HG03060 (cell line): ENCODE measurements around the gene PDGFRB.

Source experiments
- ATAC-seq: cut with Tn5 transposase; IDR thresholded peaks from one replicate; pipeline ENCODE4 v1.9.1; 2021; ENCODE audit warnings: low read depth, moderate number of reproducible peaks; ENCODE audit not compliant: unreplicated experiment

The PDGFRB gene

GRCh38 chr5:150182774-150183173, 27.1 kb upstream of the PDGFRB start:
- ATAC-seq = no peak

- ATAC-seq = no peak
Measured at GRCh38 chr5:150181766-150182545, 26.3 kb upstream of the PDGFRB start.

DNA sequence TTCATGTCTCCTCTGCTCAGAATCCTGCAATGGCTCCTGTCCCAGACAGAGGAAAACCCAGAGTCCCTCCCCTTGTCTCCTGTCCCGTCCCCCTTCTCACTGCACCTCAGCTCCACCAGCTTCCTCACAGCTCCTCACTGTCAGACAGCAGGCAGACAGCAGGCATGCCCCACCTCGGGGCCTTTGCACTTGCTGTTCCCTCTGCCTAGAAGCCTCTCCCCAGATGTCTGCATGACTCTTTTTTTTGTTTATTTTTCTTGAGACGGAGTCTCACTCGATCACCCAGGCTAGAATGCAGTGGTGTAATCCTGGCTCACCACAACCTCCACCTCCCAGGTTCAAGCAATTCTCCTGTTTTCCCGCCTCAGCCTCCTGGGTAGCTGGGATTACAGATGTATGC, 25.4 kb upstream of the PDGFRB start:
- no peak for ATAC-seq

- no peak for ATAC-seq
Measured at GRCh38 chr5:150180241-150181026, 24.8 kb upstream of the PDGFRB start.

GRCh38 chr5:150179019-150179620, 23.5 kb upstream of the PDGFRB start:
- no peak for ATAC-seq

DNA sequence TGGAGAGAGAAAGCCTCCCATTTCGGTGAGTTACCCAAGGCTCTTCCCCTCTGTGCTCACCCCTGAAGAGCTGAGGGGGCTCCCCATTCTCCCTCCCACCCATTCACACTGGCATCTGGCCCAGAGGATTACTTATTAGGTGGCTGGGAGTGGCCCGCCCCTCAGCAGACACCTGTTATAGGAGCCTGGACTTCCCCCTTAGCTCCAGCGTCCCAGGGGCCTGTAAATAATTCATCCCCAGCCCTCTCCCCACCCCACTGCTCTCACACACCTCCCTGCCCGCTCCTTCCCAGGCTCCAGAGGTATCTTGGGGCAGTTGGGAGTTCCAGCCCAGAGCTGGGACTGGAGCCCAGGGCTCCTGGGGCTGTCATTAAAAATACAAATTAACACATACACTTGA, 22.6 kb upstream of the PDGFRB start:
- ATAC-seq = no peak

DNA sequence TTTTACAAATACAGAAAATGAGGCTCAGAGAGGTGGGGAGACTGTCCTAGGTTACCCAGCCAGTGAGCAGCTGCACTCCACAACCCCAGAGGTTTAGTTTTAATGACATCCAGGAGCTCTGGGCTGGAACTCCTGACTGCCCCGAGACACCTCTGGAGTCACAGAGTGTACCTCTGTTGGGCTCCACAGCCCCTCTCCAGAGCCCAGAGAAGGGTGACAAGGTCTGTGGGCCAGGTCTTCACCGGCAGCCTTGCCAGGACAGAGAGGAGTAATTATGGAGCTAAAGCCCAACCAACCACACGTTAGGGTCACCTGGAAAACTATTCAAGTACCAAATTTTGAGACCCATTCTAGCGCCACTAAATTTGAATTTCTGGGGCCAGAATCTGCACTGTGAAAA, 22.1 kb upstream of the PDGFRB start:
- ATAC-seq = no peak

GRCh38 chr5:150176745-150177477, 21.3 kb upstream of the PDGFRB start:
- ATAC-seq = no peak

DNA sequence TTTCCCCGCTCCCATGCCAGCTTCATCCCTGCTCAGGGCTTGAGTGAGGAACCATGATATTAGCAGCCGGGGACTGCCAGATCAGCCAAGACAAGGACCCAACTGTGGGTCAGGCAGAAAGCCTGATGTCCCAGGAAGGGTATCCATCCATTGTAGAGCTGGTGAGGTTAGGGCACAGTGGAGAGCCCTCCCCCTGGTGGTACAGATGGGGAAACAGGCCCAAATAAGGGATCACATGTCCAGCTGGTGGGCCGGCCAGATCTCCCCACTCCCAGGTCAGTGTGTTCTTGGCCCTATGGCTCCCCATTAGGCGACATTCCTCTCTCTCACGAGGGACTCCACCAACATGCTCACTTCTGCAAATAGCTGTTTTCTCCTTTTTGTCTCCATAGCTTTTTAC, 19.9 kb upstream of the PDGFRB start:
- ATAC-seq = no peak

- no peak for ATAC-seq
Measured at GRCh38 chr5:150175076-150175475, 19.4 kb upstream of the PDGFRB start.

DNA sequence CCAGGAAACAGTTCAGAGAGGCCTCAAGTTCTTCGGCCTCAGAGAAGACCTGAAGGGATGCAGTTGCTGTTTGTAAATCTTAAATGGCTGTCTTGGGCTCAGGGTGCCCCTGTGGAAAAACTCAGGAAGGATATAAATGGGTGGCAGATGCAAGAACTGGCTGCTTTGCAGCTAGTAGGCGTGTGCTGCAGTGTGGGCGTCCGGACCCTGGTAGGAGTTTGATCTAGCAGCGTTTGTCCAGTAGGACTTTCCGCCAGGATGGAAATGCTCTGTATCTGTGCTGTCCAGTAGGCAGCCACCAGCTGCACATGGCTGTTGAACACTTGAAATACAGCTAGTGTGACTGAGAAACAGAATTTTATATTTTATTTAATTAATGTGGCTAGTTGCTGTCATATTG, 18.6 kb upstream of the PDGFRB start:
- ATAC-seq = no peak

DNA sequence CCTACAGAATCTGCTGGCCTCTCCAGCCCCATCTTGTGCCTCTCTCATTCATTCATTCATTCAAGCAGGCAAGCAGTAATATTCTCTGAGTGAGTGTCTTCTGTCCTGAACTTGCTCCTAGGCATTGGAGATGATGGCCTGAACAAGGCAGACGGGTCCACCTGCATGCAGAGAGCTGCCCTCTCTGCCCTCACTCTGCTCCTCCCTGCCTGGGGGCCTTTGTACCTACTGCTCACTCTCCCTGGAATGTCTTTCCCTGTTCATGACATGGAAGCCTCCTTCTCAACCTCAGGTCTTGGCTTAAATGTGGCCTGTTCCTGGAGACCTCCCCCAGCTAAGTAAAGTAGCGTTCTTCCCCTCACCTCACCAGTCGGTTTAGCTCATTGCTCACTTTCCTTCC, 17.5 kb upstream of the PDGFRB start:
- ATAC-seq = no peak

DNA sequence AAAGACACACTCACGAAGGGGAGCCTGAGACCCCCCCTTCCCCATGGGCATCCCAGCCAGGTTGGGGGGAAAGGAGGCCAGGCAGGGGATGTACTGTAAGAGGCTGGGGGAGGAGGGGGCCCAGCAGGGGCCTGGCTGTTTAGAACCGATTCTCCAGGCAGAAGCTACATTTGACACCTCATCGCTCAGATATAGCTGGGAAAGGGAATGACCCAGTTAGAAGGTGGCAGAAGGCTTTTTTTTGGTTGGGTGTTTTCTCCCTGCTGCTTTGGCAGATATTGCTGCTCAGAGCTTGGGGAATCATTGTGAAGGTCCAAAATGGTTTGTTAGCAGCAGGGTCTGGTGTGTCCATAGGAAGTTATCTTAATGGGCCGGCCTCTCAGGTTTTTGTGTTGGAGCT, 16.9 kb upstream of the PDGFRB start:
- ATAC-seq = no peak

GRCh38 chr5:150172145-150172544, 16.5 kb upstream of the PDGFRB start:
- ATAC-seq = no peak

DNA sequence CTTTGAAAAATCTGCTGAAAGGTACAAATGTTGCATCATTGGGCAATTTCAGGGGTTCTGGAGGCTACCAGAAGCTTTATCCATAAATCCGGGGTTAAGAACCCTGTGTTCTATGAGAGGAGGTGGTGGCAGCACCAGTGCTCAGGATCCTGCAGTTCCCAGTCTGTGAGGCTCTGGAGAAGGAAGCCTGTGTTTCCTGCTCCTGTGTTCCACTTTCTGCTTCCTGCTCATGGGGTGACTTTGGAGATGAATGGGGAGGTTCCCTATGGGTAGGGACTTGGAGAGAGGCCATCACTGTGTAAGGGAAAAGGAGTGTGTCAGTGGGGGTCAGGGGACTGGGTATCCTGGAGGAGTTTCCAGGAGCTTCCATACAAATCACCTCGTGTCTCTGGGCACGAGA, 13.2 kb upstream of the PDGFRB start:
- no peak for ATAC-seq

GRCh38 chr5:150167908-150168307, 12.3 kb upstream of the PDGFRB start:
- ATAC-seq = no peak

- ATAC-seq = no peak
Measured at GRCh38 chr5:150167512-150167850, 11.8 kb upstream of the PDGFRB start.

- no peak for ATAC-seq
Measured at GRCh38 chr5:150166650-150167511, 11.2 kb upstream of the PDGFRB start, which contains the start of gene CDX1. CDX1 (plus strand) TSS chr5:150166778; CDS start chr5:150166877, 99 bp downstream.

DNA sequence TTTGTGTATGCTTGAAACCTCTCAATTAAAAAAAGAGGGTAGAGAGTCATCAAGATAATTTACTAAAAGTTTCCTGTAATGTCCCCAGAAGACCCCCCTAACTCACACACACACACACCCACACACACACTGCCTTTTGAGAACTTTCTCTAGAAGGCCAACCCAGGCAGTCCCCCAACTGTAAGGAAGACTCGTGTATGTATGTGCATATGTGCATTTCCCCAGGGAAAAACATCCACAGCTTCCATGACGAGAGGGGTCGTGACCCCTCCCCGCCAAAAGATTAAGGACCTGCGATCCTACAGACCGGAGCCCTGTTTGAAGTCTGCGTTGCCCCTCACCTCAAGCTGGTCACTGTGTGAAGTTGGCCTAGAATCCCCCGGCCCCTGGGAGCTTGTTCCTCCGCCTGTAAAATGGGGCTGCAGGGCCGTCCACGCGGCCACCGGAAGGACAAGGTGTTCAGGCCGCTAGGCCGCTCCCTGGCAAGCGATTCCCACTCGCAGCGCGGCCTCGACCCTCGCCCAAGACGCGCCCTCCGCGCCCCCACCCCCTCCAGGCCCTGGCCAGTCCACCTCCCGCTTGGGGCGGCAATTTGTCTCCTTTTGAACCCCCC, 10.5 kb upstream of the PDGFRB start:
- no peak for ATAC-seq
